ENCODE measurements around the gene ACOT7. TPM values are rescaled to one million over a fixed set of nuclear protein-coding genes. Genes with fewer than 3 reads are reported as not detected.
"Not testable (repeated sequence)": the region's sequence is repeated elsewhere in the genome, so short reads cannot be mapped to it uniquely, and the experiment has no call there.

ACOT7 gene
- total RNA-seq, 1 donor from 2014 or later, result 80.3 TPM

GRCh38 chr1:6363085-6363884, 30.3 kb downstream of the ACOT7 start:
- not testable (repeated sequence) for DNase-seq (ENCODE audit: low read depth); H3K4me3 ChIP-seq (ENCODE audit: low read depth, low read length)
- TF ChIP-seq, protein P1, sequence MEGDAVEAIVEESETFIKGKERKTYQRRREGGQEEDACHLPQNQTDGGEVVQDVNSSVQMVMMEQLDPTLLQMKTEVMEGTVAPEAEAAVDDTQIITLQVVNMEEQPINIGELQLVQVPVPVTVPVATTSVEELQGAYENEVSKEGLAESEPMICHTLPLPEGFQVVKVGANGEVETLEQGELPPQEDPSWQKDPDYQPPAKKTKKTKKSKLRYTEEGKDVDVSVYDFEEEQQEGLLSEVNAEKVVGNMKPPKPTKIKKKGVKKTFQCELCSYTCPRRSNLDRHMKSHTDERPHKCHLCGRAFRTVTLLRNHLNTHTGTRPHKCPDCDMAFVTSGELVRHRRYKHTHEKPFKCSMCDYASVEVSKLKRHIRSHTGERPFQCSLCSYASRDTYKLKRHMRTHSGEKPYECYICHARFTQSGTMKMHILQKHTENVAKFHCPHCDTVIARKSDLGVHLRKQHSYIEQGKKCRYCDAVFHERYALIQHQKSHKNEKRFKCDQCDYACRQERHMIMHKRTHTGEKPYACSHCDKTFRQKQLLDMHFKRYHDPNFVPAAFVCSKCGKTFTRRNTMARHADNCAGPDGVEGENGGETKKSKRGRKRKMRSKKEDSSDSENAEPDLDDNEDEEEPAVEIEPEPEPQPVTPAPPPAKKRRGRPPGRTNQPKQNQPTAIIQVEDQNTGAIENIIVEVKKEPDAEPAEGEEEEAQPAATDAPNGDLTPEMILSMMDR (conservative IDR thresholded peaks at IDR 0.05; ENCODE audit: low read depth, low read length), result peak; percentile 55

DNA sequence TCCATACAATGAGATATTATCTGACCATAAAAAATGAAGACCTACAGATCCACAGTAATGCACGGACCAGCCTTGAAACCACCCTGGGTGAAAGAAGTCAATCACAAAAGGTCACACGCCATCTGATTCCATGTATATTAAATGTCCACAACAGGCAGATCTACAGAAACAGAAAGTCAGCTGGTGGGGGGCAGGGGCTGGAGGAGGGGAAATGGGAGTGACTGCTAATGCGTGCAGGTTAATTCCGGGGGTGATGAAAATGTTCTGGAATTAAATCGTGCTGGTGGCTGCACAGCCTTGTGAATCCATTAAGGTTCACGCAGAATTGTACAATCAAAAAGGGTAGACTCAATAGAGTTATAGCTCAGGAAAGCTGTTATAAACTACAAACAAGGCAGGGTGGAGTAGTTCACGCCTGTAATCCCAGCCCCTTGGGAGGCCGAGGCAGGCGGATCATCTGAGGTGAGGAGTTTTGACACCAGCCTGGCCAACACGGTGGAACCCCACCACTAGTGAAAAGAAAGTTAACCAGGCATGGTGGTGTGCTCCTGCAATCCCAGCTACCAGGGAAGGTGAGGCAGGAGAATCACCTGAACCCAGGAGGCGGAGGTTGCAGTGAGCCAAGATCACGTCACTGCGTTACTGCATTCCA, 32.3 kb downstream of the ACOT7 start:
- TF ChIP-seq, protein P1 (conservative IDR thresholded peaks at IDR 0.05; ENCODE audit: low read depth, low read length), result no peak
- no peak for DNase-seq (ENCODE audit: low read depth)
- H3K4me3 ChIP-seq (ENCODE audit: low read depth, low read length), result no peak overlapping the region

DNA sequence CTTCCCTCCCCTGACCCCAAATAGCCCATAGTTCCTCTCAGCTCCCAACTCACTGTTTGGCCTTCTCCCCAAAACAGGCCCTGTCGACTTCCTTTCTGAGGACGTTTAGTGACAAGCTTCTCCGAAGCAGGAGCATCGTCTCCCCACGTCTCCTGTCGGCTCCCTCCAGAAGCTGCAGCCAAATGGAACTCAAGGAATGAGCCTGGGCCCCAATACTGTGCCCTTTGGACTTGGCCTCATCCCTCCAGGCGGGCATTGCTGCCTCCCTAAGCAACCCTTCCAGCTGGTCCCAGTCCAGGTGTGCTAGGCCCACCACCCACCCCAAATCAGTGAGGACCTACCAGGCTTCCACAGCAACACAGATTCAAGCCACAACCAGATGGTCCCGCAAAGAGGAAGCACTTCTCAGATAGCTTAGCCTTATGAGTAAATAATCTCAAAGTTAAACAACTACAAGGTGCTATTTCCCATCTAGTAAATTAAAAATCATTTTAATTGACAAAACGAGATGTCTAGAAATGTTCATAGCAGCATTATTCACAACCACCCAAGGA, 33.0 kb downstream of the ACOT7 start:
- DNase-seq (ENCODE audit: low read depth), result no peak
- no peak overlapping the region for H3K4me3 ChIP-seq (ENCODE audit: low read depth, low read length)
- TF ChIP-seq, protein P1 (conservative IDR thresholded peaks at IDR 0.05; ENCODE audit: low read depth, low read length), result no peak

GRCh38 chr1:6360117-6360496, 33.5 kb downstream of the ACOT7 start:
- no peak overlapping the region for H3K4me3 ChIP-seq (ENCODE audit: low read depth, low read length)
- DNase-seq (ENCODE audit: low read depth), result no peak
- TF ChIP-seq, protein P1 (conservative IDR thresholded peaks at IDR 0.05; ENCODE audit: low read depth, low read length), result no peak

GRCh38 chr1:6359216-6360116, 34.1 kb downstream of the ACOT7 start:
- DNase-seq (ENCODE audit: low read depth), result peak; percentile 35
- peak overlapping the region; percentile 19 for H3K4me3 ChIP-seq (ENCODE audit: low read depth, low read length)
- TF ChIP-seq, protein P1 (conservative IDR thresholded peaks at IDR 0.05; ENCODE audit: low read depth, low read length), result peak; percentile 14

- TF ChIP-seq, protein P1 (conservative IDR thresholded peaks at IDR 0.05; ENCODE audit: low read depth, low read length), result no peak
- no peak for DNase-seq (ENCODE audit: low read depth)
- H3K4me3 ChIP-seq (ENCODE audit: low read depth, low read length), result no peak overlapping the region
Measured at GRCh38 chr1:6358757-6359201, 34.8 kb downstream of the ACOT7 start.

All from epithelial cell of proximal tubule (primary cell).